HG03571 (cell line): ENCODE results near the gene RAD18.
A peak's percentile ranks its signal among the peaks of the same experiment; 100 is the strongest.

Experiments
- ATAC-seq: cut with Tn5 transposase; IDR thresholded peaks from one replicate; pipeline ENCODE4 v1.9.1; 2021; ENCODE audit not compliant: unreplicated experiment

The RAD18 gene

GRCh38 chr3:8900869-8901268 is 62.4 kb downstream of the RAD18 start:
- ATAC-seq = no peak

GRCh38 chr3:8899876-8900460 is 63.3 kb downstream of the RAD18 start:
- no peak for ATAC-seq

GRCh38 chr3:8895829-8896228 is 67.4 kb downstream of the RAD18 start:
- ATAC-seq = no peak

GRCh38 chr3:8893001-8893400 is 70.3 kb downstream of the RAD18 start:
- no peak for ATAC-seq

GRCh38 chr3:8891774-8892173 is 71.5 kb downstream of the RAD18 start:
- ATAC-seq = no peak

GRCh38 chr3:8891303-8891702 is 72.0 kb downstream of the RAD18 start:
- ATAC-seq = no peak

GRCh38 chr3:8888301-8888915 is 74.9 kb downstream of the RAD18 start:
- ATAC-seq = no peak

GRCh38 chr3:8887435-8888300 is 75.6 kb downstream of the RAD18 start:
- ATAC-seq = no peak

- no peak for ATAC-seq
These were observed 76.7 kb downstream of the RAD18 start for GRCh38 chr3:8886546-8886945.

- ATAC-seq = no peak
These were observed 77.5 kb downstream of the RAD18 start for GRCh38 chr3:8885536-8886316.

GRCh38 chr3:8884630-8885290 is 78.5 kb downstream of the RAD18 start:
- no peak for ATAC-seq

- ATAC-seq = no peak
These were observed 80.6 kb downstream of the RAD18 start for GRCh38 chr3:8882642-8883041.

GRCh38 chr3:8882171-8882593 is 81.1 kb downstream of the RAD18 start:
- peak; percentile 74 for ATAC-seq

GRCh38 chr3:8879347-8879944 is 83.8 kb downstream of the RAD18 start:
- no peak for ATAC-seq

- ATAC-seq = no peak
These were observed 87.4 kb downstream of the RAD18 start for GRCh38 chr3:8875836-8876235.

GRCh38 chr3:8873740-8874139 is 89.5 kb downstream of the RAD18 start:
- no peak for ATAC-seq

GRCh38 chr3:8872261-8872660 is 91.0 kb downstream of the RAD18 start:
- ATAC-seq = no peak

- no peak for ATAC-seq
These were observed 92.0 kb downstream of the RAD18 start for GRCh38 chr3:8871306-8871705.

GRCh38 chr3:8870134-8870533 is 93.1 kb downstream of the RAD18 start:
- ATAC-seq = no peak

- no peak for ATAC-seq
These were observed 93.7 kb downstream of the RAD18 start for GRCh38 chr3:8869613-8870012.
